ENCODE measurements around the gene PCDH19. TPM values are rescaled to one million over a fixed set of nuclear protein-coding genes. Genes with fewer than 3 reads are reported as not detected.
A peak's percentile ranks its signal among the peaks of the same experiment; 100 is the strongest.

The PCDH19 gene
- total RNA-seq, result under 0.01 and 0.26 TPM in 2 replicates
- 0.05 and 0.06 TPM in 2 replicates for polyA plus RNA-seq
- polyA plus RNA-seq (2012), result 0.03 TPM in 2 replicates
- polyA minus RNA-seq (ENCODE audit: low replicate concordance), result 0.07 TPM in 1 of 2 replicates, not detected in the other

- H3K4me2 ChIP-seq (ENCODE audit: extremely low read depth, insufficient read depth, low read length), result peak within 1 kb of the TSS; percentile 59
- H3K9ac ChIP-seq (ENCODE audit: insufficient read depth, low read length), result no peak within 1 kb of the TSS
- H3K36me3 ChIP-seq (ENCODE audit: control insufficient read depth, insufficient read depth, low read length), result no peaks in the 10 kb centered on the region
- H3K27me3 ChIP-seq (ENCODE audit: control insufficient read depth, insufficient read depth, low read length), result peaks cover 11% of the 10 kb centered on the region
- H3K27ac ChIP-seq (ENCODE audit: insufficient read depth, low read length), result no peak within 1 kb of the TSS
- no peaks in the 10 kb centered on the region for H4K20me1 ChIP-seq (ENCODE audit: control insufficient read depth, extremely low read depth, insufficient read depth, low read length)
- H3K4me3 ChIP-seq (replicated peaks in 1 of 4; ENCODE audit: control extremely low read depth in 1 of 4, insufficient read depth in 1 of 4, low read depth in 3 of 4, low read length in 4 of 4), result peak within 1 kb of the TSS in 3 of 4 experiments; percentile 14 to 47 (median 40)
- no peaks in the 10 kb centered on the region for H3K79me2 ChIP-seq (ENCODE audit: control insufficient read depth, insufficient read depth, low read length)
- peak within 1 kb of the TSS; percentile 23 for H2AFZ ChIP-seq (ENCODE audit: low read length)
- TF ChIP-seq EZH2 (IDR thresholded peaks at IDR 0.05; ENCODE audit: low read length, missing control alignments), result no peak
- TF ChIP-seq CTCF (conservative IDR thresholded peaks at IDR 0.05 in 1 of 2, IDR thresholded peaks at IDR 0.05 in 1 of 2; ENCODE audit: low read depth in 1 of 2, low read length in 2 of 2), result no peak
- H3K4me1 ChIP-seq (ENCODE audit: control insufficient read depth, extremely low read depth, insufficient read depth, low read length), result no peaks in the 10 kb centered on the region
- DNase-seq (ENCODE audit: low read depth in 2 of 2), result peak; percentile 37 to 52
- H3K9me3 ChIP-seq (ENCODE audit: control insufficient read depth, insufficient read depth, low read depth, low read length), result no peaks in the 10 kb centered on the region
Observed at GRCh38 chrX:100409610-100410590, at the start of gene PCDH19. Gene PCDH19 (minus strand): TSS chrX:100410273. CDS start chrX:100408597, 1,676 bp downstream.

- Histone ChIP-seq H3K27ac (ENCODE audit: insufficient read depth, low read length) (no peak overlapping the region), H3K4me3 (replicated peaks in 1 of 4; ENCODE audit: control extremely low read depth in 1 of 4, insufficient read depth in 1 of 4, low read depth in 3 of 4, low read length in 4 of 4) (no peak overlapping the region), H2AFZ (ENCODE audit: low read length) (no peak overlapping the region)
Observed at GRCh38 chrX:100449696-100450608, 39.9 kb upstream of the PCDH19 start.

More at GRCh38 chrX:100449696-100450608, 39.9 kb upstream of the PCDH19 start:
- no peak overlapping the region for H3K9ac ChIP-seq (ENCODE audit: insufficient read depth, low read length)
- DNase-seq (ENCODE audit: low read depth in 2 of 2), result no peak
- H3K4me1 ChIP-seq (ENCODE audit: control insufficient read depth, extremely low read depth, insufficient read depth, low read length), result no peaks in the 10 kb centered on the region
- H3K27me3 ChIP-seq (ENCODE audit: control insufficient read depth, insufficient read depth, low read length), result no peaks in the 10 kb centered on the region
- no peaks in the 10 kb centered on the region for H3K9me3 ChIP-seq (ENCODE audit: control insufficient read depth, insufficient read depth, low read depth, low read length)
- no peak for TF ChIP-seq CTCF (conservative IDR thresholded peaks at IDR 0.05 in 1 of 2, IDR thresholded peaks at IDR 0.05 in 1 of 2; ENCODE audit: low read depth in 1 of 2, low read length in 2 of 2)
- no peak for TF ChIP-seq EZH2 (IDR thresholded peaks at IDR 0.05; ENCODE audit: low read length, missing control alignments)
- H3K79me2 ChIP-seq (ENCODE audit: control insufficient read depth, insufficient read depth, low read length), result no peaks in the 10 kb centered on the region
- H4K20me1 ChIP-seq (ENCODE audit: control insufficient read depth, extremely low read depth, insufficient read depth, low read length), result no peaks in the 10 kb centered on the region
- H3K36me3 ChIP-seq (ENCODE audit: control insufficient read depth, insufficient read depth, low read length), result no peaks in the 10 kb centered on the region
- H3K4me2 ChIP-seq (ENCODE audit: extremely low read depth, insufficient read depth, low read length), result no peak overlapping the region
